OCI-LY3 (cell line): ENCODE results near the gene RGR.

Source experiments
- CTCF ChIP-seq: fragments of 200-600, 300-600 bp; sonication (generic); IDR thresholded peaks from 2 replicates; pipeline ENCODE4 v1.5.1; 2014; ENCODE audit warnings: antibody characterized with exemption, low read length, low read depth
- EZH2phosphoT487 ChIP-seq: fragments of 200-600 bp; shearing (Covaris generic); IDR thresholded peaks from 2 replicates; pipeline ENCODE4 v1.6.1; 2018; ENCODE audit warnings: antibody characterized with exemption, mixed run types, low read depth

DNA sequence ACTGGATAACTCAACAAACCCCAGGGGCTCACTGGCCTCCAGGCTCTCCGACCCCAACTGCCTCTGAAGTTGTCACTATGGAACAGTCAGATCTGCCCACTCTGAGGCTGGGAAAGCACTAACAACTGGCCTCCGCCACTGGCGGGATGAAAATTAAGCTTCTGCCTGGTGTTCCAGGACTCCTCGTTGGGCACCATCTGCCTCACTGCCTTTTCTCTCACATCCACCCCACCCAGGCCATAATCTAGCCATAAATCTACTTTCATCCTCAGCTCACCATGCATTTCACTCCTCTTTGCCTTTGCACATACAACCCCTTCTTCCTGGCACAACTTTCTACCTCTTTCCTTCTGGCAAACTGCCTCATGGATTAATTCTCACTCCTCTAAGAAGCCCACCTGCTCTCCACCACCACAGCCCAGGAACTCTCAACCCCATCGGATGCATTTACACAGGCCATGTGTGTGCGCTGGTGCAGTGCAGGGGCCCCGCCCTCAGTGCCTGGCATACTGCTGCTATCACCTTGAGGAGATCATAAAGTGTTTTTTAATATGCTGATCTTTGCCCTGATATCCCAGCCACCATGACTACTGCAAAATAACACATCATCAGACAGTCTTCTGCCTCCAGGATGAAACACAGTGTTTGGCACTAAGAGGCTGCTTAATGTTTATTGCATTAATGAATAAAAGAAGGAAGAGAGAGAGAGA is 46.5 kb upstream of the RGR start:
- TF ChIP-seq CTCF (no peak), EZH2phosphoT487 (no peak)
